GM12891 (cell line): ENCODE data around the gene WFIKKN1.
"Not testable (repeated sequence)": the region's sequence is repeated elsewhere in the genome, so short reads cannot be mapped to it uniquely, and the experiment has no call there.

ENCODE experiments used
- DNase-seq: peaks from one replicate; pipeline ENCODE4 v3.0.0; 2011; ENCODE audit warnings: low spot score; ENCODE audit not compliant: insufficient read length
- FAIRE-seq: peaks from 2 replicates; lab custom pipeline; 2011; peaks lifted over from hg19 to GRCh38; lab: Jason Lieb, UNC
- PAX5 ChIP-seq: IDR thresholded peaks from 2 replicates; pipeline ENCODE4 v1.6.1; 2011; ENCODE audit warnings: low read length, moderate library complexity, mild to moderate bottlenecking; ENCODE audit not compliant: insufficient read depth, severe bottlenecking
- POLR2A ChIP-seq: IDR thresholded peaks from 2 replicates; pipeline ENCODE4 v1.6.1; 2011; ENCODE audit warnings: low read depth, low read length, control low read depth
- POLR2AphosphoS5 ChIP-seq: IDR thresholded peaks from 2 replicates; pipeline ENCODE4 v1.6.1; 2011; ENCODE audit warnings: low read depth, low read length, control low read depth
- POU2F2 ChIP-seq: IDR thresholded peaks from 2 replicates; pipeline ENCODE4 v1.6.1; 2011; ENCODE audit warnings: low read depth, mild to moderate bottlenecking, control low read depth, low read length, moderate library complexity
- SPI1 ChIP-seq: IDR thresholded peaks from 2 replicates; pipeline ENCODE4 v1.6.1; 2011; ENCODE audit warnings: low read depth, low read length, control low read depth
- TAF1 ChIP-seq: IDR thresholded peaks from 2 replicates; pipeline ENCODE4 v1.6.1; 2011; ENCODE audit warnings: low read depth, low read length, control low read depth

WFIKKN1 gene

DNA sequence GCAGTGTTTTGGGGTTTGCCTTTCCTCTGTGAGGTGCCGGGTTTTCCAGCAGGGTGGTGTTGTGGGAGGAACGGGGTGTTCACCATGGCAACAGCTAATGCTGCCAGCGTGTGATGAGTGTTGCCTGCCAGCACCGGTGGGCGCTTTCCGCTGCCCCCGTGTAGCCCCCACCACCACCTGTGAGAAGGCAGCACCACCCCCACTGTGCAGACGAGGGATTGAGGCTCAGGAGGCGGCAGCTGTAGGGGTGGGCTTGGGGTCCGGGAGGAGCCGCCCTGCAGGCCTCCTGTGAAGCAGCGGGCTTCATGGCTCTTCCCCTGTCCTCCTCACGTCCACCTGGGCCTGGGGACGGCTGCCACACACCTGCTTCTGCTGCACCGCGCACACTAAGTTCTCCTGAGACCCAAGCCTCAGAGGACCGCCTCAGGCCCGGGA is 35.7 kb upstream of the WFIKKN1 start:
- no peak for TF ChIP-seq POLR2AphosphoS5
- TF ChIP-seq POLR2A = no peak
- no peak for TF ChIP-seq PAX5
- no peak for TF ChIP-seq POU2F2
- TF ChIP-seq TAF1 = no peak
- TF ChIP-seq SPI1 = no peak
- DNase-seq (no peak), FAIRE-seq (no peak)

- DNase-seq = no peak
- FAIRE-seq = no peak
These were observed 34.6 kb upstream of the WFIKKN1 start for GRCh38 chr16:595942-596735.

GRCh38 chr16:596736-597060 is 34.1 kb upstream of the WFIKKN1 start:
- DNase-seq = no peak
- no peak for FAIRE-seq
- TF ChIP-seq POLR2AphosphoS5 = no peak
- TF ChIP-seq PAX5 = no peak
- TF ChIP-seq SPI1 = no peak
- TF ChIP-seq POLR2A = no peak
- no peak for TF ChIP-seq POU2F2

More at GRCh38 chr16:595942-596735, 34.6 kb upstream of the WFIKKN1 start:
- no peak for TF ChIP-seq SPI1
- TF ChIP-seq POU2F2 = no peak
- TF ChIP-seq TAF1 = no peak
- TF ChIP-seq PAX5 = no peak
- no peak for TF ChIP-seq POLR2A
- no peak for TF ChIP-seq POLR2AphosphoS5

DNA sequence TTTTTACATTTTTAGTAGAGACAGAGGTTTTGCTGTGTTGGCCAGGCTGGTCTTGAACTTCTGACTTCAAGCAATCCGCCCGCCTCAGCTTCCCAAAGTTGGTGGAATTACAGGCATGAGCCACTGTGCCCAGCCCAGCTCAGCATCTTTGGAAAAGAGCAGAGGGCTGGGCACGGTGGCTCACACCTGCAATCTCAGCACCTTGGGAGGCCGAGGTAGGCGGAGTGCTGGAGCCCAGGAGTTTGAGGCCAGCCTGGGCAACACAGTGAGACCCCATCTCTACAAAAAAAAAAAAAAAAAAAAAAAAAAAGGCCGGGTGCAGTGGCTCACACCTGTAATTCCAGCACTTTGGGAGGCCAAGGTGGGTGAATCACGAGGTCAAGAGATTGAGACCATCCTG is 33.1 kb upstream of the WFIKKN1 start:
- not testable (repeated sequence) for FAIRE-seq, DNase-seq

DNA sequence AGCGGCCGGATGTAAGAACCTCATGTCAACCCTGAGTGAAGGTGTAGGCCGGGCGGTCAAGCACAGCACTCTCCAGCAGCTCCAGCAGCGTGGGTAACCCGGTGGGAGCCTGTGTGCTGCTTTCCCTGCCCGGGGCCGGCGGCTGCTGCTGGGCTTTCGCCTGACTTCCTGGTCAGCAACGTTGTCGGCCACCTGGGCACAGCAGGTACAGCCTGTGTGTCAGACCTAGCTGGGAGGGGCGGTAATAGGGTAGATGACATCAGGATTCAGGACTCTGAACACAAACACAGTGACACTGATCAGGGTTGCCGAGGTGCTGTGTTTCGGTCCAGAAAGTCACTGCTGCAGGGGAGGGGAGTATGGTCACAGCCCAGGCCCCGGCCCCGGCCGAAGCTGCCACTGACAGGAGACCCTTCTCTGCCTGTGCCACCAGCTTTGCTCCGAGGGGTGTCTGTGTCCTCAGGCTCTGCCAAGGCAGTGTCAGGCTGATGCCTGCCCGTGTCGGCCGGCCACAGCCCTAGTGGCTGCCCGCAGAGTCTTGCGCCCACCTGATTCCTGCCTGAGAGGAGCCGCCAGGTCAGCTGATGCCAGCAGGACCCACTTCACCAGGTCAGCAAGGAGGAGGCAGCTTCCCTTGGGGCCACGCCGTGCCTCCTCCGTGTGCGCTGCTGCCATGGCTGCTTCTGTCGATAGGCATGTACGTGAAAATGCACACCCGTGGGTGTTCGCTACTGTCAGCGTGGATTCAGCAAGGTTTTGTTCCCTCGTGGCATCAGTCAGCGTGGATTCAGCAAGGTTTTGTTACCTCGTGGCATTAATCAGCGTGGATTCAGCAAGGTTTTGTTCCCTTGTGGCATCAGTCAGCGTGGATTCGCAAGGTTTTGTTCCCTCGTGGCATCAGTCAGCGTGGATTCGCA is 31.7 kb upstream of the WFIKKN1 start:
- no peak for TF ChIP-seq PAX5
- no peak for TF ChIP-seq POU2F2
- no peak for TF ChIP-seq TAF1
- TF ChIP-seq SPI1 = no peak
- TF ChIP-seq POLR2AphosphoS5 = no peak
- no peak for TF ChIP-seq POLR2A
- FAIRE-seq = no peak
- DNase-seq = no peak

- peak; percentile 66 for FAIRE-seq
- no peak for DNase-seq
- no peak for TF ChIP-seq POU2F2
- TF ChIP-seq TAF1 = no peak
- TF ChIP-seq SPI1 = no peak
- no peak for TF ChIP-seq PAX5
- TF ChIP-seq POLR2A = no peak
- TF ChIP-seq POLR2AphosphoS5 = no peak
These were observed 30.0 kb upstream of the WFIKKN1 start for GRCh38 chr16:600781-601180.

DNA sequence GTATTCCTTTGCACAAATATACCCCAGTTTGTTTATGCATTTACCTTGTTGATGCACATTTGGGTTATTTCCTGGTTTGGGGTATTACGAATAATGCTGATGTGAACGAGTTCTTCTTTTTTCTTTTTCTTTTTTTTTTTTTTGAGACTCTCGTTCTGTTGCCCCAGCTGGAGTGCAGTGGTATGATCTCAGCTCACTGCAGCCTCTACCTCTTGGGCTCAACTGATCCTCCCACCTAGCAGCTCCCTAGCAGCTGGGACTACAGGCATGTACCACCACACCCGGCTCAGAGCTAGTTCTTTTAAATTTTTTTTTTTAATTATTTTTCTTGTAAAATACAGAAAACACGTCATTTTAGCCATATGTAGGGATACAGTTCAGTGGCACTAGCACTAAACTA is 26.9 kb upstream of the WFIKKN1 start:
- DNase-seq = no peak
- FAIRE-seq = no peak
- no peak for TF ChIP-seq POU2F2
- no peak for TF ChIP-seq SPI1
- no peak for TF ChIP-seq POLR2AphosphoS5
- no peak for TF ChIP-seq TAF1
- TF ChIP-seq PAX5 = no peak
- TF ChIP-seq POLR2A = no peak

DNA sequence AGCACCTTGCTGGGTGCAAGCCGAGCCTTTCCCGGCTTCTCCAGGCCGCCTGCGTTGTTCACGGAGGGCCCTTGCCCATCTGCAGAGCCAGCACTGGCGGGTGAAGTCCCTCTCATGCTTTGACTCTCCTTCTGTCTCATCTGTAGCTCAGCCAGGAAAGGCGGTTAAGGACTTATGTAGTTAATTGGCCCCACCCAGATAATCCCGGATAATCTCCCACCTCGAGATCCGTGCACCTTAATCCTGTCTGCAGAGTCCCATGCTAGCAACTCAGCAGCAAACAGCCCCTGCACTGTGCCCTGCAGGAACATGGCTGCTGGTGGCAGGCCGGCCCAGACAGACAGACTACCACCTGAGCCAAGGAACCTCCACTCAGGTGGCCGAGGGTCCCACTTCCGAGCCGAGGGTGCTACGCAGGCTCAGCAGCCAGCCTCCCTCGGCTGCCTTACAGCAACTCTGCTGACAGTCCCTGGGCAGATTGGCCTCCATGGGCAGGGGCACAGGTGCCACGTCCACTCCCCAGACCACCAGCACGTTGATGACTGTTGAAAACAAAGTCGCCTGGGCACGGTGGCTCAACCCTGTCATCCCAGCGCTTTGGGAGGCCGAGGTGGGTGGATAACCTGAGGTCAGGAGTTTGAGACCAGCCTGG is 24.0 kb upstream of the WFIKKN1 start:
- DNase-seq (no peak), FAIRE-seq (no peak)
- no peak for TF ChIP-seq POLR2A
- TF ChIP-seq TAF1 = no peak
- no peak for TF ChIP-seq POU2F2
- TF ChIP-seq PAX5 = no peak

GRCh38 chr16:608019-608418 is 22.8 kb upstream of the WFIKKN1 start:
- FAIRE-seq (no peak), DNase-seq (no peak)
- TF ChIP-seq TAF1 = no peak
- TF ChIP-seq PAX5 = peak; percentile 79
- TF ChIP-seq POU2F2 = no peak

DNA sequence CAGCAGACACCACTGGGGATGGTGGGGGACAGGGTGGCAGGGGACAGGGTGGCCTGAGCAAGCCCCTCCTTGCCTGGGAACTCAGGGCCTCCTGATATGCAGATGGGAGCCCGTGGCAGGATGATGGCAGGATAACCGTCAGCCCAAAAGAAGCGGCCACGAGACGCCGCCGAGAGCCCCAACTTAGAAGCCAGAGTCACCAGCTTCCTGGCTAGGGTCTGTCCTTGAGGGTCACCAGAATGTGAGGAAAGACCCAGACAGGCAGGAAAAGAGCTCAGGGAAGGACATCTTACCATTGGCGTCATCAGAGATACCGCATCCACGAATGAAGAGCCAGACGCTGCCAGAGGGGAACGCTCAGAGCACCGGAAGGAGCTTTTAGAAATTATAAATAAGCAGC is 21.5 kb upstream of the WFIKKN1 start:
- no peak for DNase-seq
- no peak for FAIRE-seq
- TF ChIP-seq POLR2A = no peak
- TF ChIP-seq POLR2AphosphoS5 = no peak
- TF ChIP-seq PAX5 = no peak
- TF ChIP-seq SPI1 = no peak
- no peak for TF ChIP-seq TAF1
- TF ChIP-seq POU2F2 = no peak
